ENCODE measurements around the gene SDK2.

SDK2 gene

DNA sequence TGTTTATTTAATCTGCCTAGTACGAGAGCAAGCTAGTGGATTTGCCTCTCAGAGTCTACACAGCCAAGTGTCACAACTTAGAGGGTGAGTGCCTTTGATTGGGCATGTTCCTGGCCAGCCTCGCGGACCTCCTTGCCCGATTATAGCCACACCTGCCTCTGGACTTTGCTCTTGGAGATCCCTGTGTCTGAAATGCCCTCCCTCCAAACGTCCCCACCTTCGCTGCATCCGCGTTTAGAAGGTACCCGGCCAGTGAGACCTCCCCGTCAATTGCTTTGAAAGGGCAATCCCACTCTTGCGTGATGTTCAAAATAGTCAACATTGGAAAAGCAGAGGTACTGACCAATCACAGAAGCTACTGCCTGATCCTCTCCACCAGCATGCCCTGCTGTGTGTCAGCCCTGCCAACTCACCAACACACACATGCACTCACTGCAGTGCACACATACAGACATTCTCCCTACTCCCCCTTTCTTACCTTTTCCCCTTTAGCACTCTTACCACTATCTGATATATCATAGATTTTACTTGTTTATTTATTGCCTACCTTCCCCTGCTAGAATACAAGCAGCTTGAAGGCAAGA, 6.5 kb upstream of the SDK2 start:
- DNase-seq (ENCODE audit: low read depth): no peak

DNA sequence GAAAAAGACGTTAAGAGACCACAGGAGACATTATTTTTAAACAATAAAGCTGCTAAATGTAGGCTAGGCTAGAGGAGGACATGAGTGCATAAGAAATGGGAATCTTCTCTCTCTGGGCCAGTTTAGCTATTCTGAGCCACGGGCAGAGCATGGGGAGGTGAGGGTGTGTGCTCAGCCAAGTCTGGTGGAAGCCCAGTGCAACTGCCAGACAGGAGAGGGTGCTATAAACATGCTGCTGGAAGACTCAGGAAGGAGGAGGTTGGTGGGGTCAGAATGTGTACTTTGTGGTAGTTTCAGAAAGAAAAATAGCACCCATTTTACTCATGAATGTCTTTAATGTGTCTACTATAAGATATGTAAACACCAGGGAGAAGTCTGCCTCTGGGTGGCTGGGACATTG, 5.9 kb upstream of the SDK2 start:
- no peak for DNase-seq (ENCODE audit: low read depth)

DNA sequence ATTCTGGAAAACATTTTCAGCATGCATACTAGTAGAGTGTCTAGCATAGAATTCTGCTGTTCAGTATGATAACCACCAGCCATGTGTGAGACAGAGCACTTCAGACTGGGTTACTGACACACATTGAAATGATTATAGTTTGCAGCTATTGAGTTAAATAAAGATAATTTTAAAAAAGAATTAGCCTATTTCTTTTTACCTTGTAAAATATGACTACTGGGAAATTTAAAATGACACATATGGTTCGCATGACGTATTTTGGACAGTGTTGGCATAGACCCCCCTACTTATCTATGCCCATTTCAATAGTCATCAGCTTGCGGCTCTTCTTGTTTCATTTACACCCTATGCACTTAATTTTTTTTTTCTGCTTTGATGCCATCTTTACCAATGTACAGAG, 4.7 kb upstream of the SDK2 start:
- DNase-seq (ENCODE audit: low read depth): no peak

DNA sequence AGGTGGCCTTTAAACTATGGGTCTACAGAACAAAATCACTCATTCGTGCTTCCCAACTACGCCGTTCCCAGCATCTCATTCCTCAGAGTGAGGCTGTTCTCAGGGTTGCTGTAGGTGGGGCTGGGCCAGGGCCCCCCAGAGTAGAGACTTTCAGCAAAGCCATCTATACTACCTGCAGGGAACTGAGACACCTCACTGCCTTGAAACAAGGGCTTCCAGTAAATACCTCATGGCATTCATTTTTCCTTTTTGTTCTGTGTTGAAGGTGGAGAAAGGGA, 4.2 kb upstream of the SDK2 start:
- DNase-seq (ENCODE audit: low read depth): no peak

DNA sequence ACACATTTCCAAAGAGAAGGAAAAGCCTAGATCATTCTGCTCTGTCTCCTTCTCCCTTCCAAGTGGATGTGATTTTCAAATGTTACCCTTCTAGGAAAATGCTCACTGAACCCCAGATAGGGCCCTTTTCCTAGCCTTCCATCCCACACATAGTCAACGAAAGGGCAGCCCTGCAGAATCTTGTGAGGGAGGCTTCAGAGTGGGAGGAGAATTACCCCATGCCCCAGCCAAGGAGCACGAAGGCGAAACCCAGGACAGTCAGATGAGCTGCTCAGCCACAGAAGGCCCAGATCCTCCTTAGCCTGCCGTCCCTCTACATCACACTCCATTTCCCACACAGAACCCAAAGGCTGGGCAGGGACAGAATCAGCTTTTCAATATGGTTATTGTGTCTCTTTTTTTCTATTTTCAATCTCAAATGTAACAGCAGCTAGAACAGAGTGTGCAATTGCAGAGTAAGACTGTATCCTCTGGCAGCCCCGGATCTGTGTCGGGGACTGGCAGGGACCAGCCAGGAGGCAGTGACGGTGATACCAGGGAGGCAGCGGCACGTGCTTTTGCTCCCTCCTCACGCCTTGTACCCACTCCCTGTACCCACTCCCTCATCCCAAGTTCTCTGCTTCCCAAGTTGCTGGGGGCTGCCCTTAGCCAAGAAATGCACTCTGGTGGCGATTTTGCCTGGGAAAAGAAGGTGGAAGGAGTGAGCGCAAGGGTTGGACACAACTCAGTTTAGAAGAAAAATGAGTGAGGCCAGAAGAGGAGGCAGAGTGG, 3.7 kb upstream of the SDK2 start:
- DNase-seq (ENCODE audit: low read depth): no peak

DNA sequence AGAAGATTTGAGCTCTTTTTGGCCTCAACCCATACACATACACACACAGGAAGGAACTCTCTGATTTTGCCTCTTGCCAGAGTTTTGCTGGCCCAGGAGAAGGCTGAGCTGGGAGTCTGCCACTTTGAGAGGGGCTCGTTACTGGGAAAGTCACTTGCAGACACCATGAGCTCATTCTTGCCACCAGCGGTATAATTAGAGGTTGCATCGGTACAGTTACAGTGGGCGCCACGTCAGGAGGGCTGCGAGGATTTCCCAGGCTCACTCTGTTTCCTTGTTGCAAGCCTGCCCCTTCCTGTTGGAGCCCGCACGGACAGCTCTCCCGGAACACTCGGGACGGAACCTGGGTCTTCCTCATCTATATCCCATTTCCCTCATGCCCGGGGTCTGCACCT, 3.1 kb upstream of the SDK2 start:
- no peak for DNase-seq (ENCODE audit: low read depth)

DNA sequence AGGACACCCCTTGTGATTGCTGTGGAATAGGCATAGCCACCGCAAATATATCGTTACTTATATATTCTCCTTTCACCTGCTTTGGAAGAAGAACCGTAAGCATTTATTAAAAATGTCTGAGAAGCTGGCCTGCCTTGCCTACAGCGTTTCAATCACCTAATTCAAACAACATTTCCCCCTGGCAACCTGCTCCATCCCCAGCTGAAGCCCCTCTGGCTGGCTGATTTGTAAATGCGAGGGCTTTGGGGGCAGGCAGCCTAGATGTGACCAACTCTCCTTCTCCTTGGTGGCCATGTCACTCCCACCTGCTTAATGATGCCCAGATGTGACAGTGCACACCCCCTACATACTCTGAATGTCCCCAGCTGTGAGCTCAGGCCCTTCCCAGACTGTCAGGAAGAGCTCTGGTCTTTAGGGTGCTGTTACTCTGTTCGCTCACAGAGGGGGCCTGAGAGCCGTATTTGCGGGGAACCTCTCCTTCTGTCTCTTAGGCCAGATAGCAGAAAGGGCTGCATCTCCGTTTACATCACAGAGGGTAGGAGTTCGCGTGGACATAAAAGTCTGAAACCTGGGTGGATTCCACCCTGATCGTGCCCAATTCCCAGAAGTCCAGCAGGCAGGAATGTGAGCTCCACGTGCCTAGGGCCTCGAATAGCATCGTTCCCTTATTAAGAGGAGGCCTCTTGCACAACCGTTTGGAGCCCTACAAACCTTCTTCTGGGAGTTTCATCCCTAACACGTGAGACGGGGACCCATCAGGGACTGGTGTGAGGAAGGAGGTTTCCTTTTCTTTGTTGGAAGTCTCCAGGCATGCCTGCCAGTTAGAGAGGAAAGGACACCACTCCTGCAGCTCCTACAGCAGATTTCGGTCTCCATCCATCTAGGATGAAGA, 2.4 kb upstream of the SDK2 start:
- DNase-seq (ENCODE audit: low read depth): no peak

DNA sequence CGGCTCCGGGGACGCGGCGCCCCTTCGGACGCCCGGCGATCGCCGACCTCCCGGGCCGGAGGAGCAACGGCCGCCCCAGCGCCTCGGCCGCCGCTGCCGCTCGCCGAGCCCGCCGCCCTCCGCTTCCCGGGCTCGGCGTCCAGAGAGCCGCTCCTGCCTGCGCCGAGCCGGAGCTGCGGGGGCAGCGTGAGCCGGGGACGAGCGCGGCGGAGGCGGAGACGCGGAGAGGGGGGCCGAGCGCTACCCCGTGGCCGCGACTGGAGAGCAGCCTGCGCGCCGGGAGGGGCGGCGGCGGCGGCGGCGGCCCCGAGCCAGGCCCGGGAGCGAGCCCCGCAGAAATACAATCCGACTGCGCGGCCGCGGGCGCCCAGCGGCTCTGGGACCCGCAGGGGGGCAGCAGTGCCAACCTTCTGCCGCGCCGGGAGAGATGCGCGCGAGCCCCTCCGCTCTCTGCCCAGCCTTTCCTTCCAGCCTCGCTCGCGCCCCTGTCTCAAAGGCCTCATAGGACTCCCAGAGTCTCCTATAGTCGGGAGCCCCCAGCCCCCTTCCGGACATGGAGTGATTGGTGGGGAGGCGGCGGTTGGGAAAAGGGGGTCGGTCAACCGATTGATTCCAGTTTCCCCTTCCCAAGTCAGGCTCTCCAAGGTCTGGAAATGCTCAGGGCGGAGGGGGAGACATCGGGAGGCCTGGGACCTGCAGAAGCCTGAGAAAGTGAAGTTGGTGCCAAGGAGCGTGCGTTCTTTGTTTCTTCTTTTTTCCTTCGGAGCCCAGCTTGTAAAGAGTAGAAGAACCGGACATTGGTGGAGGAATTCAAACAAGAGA, 1.0 kb upstream of the SDK2 start:
- no peak for DNase-seq (ENCODE audit: low read depth)

DNA sequence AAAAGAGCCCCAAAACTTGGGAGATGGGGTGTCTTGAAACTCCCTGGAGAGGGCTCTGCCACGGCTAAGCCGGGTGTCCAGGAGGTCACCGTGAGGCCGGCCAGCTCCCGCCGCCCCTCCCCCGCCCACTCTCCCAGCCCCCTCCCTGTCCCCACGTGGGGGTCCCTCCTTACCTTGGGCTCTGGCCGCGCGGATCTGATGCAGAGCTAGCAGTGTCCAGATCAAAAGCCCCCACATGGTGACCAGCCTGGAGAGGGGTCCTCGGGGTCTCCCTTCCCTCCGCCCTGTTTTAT, 447 bp downstream of the SDK2 start:
- DNase-seq (ENCODE audit: low read depth): no peak

DNA sequence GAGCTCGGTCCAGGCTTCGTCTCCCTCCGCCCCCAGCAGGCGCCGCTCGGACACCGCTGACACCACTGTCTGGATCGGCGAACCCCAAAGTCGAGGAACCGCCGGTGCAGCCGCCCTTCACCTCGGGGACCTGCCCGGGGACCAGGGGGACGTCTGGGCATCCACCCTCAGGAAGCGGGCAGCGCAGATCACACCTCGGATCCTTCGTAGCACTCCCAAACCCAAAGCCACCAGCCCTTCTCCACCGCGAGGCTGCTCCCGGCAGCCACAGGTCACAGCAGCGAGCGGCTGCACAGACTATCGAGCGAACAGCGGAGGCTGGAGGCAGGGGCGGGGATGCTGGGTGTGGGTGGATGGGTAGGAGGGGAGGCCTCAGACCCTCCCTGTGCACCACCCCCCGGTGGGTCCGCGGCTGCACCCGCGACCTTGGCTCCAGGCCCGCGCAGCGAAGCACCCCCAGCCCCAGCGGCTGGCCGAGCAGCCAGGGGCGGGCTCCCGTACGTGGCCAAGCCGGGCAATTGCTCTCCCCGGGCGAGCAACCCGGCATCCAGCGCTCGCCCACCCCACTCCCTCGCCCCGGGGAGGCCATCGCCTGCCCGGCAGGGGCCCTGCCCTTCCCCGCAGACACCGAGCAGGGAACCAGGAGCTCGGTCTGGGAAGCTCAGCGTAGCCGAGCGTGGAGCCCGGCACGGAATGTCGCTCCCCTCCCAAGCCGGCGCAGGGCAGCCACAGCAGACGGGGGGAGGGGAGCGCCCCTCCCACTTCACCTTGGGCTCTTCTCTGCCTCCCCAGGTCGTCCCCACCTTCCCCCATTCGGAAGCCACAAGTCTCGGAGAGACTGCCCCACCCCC, 1.0 kb downstream of the SDK2 start:
- no peak for DNase-seq (ENCODE audit: low read depth)

DNA sequence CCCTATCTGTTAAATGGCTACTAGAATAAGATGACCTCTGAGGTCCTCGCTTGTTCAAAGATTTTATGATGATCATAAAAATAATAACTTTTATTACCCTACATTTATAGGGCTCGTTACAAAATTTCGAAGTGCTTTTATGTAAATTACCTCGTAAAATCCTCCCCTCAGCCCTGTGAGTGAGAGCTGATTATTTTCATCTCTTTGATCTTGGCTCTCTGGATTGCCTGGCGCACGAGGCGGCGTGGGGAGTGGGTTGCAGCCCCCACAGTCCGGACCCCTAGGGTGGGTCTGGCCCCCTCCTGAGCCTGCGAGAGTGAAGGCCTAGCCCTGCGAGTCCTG, 1.6 kb downstream of the SDK2 start:
- DNase-seq (ENCODE audit: low read depth): no peak

DNA sequence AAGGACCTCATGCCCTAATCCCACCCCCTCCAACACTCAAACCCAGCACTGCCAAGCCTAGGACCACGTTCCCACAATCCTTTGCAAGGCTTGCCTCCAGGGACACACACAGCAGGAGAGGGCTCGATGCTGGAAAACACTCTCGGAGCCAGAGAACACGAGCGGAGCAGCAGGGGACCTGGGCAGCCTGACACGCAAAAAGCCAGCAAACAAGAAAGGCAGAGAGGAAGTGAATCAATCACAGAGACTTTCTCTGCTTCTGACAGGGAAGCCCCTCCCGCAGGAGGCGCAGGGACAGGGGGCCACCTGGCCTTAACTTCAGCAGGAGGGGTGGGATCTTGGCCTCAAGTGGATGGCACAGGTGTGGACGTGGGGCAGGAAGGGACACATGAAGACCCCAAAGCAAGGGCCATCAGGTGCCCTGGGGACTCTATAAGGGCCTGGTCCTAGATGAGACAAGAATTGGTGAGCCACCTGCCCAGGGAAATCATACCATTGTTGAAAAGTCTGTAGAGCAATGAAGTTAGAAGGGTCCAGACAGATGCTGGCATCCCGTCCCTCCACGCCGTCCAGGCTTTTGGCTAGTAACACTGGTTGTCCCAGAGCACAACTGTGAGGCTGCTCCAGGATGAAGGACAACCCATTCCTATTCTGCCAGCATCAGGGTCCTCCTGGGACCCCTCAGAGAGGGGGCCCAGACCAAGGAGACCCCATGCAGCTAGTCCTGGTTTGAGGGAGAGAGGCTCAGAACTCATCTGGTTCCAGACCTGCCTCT, 2.2 kb downstream of the SDK2 start:
- DNase-seq (ENCODE audit: low read depth): no peak

DNA sequence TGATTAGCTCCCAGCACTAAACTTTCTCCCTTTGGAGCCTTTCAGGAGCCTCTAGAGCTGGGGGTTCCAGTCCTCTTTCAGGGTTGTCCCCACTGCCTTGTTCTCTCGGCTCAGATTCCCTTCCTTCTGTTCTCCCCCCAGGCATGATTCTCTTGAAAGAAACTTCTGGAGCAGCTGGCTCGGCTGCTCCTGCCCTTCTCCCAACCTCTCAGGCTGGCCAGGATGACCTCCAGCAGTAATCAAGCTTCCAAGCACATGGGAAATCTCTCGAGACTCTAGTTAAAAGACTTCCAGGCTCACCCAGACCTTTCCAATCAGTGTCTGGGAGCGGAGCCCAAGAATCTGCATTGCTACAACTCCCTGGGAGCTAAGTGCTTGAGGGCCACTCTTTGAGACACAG, 3.6 kb downstream of the SDK2 start:
- DNase-seq (ENCODE audit: low read depth): no peak

DNA sequence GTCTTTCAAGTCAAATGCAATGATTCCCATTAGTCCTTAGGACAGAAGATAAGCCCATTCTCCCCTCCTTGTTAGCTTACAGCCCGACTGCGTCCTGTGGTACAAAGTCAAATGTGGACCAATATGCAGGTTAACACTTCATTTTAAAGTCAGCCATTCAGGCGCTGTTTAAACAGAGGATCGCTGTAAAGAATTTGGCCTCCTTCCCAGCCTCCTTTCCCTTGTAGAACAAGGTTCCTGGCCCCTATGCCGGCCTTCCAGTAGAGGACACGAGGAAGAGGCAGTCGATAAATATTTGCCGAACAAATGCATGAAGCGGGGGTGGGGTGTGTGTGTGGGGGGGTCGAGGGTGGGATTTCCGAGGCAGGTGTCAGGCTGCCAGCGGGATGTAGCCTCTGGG, 4.3 kb downstream of the SDK2 start:
- no peak for DNase-seq (ENCODE audit: low read depth)

DNA sequence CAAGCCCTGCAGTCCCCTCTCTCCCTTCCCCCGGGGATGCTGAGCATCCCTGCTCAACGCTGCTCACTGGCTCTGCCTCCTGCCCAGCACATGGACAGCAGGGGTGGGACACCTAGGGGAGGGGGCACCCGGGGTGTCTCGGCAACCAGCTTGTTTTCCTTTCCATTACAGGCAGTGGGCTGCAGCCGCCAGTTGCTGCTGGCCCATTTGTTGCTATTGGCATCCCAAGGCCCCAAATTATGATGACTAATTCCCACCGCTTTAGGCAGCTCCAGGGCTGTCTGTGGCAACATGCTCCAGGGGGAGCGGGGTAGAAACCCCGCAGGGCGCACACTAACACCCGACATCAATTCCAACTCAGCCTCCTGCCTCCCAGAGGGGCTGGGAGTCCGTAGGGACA, 4.9 kb downstream of the SDK2 start:
- no peak for DNase-seq (ENCODE audit: low read depth)

DNA sequence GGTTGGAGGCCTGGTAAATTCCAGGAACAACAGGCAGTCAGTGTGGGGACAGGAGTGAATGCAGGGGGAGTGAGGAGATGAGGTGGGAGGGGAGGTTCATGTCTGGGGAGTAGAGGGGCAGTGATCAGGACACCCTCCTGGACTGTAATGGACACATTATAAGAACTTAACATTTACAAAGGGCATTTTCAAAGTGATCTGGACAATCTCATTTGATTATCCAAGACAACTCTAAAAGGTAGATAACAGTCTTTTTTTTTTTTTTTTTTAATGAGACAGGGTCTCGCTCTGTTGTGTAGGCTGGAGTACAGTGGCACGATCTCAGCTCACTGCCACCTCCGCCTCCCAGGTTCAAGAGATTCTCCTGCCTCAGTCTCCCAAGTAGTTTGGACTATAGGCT, 5.7 kb downstream of the SDK2 start:
- no peak for DNase-seq (ENCODE audit: low read depth)

DNA sequence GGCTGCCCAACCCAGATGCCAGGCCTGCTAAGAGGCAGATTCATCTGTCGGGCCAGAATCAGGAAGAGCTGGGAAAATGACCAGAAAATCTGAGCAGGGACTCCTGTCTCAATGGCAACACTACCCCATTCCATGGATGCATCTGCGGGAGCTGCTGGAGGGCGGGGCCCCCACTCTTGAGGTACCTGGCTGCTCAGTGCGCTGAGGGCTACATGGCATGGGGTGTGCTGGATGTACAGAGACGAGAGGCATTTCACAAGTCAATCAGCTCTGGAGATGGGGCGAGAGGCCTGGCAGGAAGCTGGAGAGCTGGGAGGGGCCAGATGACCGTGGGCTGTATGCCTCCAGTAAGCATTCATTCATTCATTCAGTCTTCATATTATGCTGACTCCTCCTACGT, 6.4 kb downstream of the SDK2 start:
- no peak for DNase-seq (ENCODE audit: low read depth)

DNA sequence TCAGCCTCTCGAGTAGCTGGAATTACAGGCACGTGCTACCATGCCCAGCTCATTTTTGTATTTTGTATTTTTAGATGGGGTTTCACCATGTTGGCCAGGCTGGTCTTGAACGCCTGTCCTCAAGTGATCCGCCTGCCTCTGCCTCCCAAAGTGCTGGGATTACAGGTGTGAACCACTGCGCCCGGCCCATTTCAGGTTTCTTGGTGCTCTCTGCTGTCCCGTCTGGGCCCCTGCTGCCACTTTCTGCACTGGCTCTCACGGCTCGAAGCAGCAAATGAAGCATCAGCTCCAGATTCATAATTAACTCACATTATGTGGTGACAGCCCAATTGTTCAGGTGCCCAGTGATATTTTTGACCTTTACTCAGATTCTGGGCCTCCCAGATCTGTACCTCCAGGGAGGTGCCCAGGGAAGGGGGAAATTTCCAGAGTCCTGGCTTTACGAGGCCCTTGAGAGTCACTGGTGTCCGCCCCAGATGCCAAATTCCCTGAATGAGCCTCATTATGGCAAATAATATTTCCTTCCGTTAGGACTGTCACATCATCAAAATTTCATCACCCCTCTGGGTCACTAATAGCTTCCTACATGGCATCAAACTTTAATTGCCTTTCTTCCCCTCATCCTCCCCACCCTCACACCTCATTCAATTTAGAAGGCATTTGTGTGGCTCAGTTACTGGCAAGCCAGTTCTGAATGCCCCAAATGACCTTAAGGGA, 9.0 kb downstream of the SDK2 start:
- no peak for DNase-seq (ENCODE audit: low read depth)

DNA sequence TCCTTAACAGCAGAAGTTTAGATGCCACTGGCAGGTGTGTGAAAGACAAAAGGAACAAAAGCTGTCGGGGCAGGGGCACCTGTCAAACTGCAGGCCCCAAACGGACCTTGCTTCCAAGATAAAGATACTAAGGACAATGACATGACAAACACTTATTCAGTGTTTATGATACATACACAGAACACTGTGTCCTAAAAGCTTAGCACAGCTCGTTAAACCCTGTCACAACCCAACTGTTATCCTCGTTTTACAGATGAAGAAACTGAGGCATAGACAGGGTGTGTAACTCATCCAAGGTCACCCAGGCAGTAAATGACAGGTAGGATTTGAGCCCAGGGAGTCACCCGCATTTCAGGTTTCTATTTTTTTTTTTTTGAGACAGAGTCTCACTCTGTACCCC, 9.6 kb downstream of the SDK2 start:
- no peak for DNase-seq (ENCODE audit: low read depth)

DNA sequence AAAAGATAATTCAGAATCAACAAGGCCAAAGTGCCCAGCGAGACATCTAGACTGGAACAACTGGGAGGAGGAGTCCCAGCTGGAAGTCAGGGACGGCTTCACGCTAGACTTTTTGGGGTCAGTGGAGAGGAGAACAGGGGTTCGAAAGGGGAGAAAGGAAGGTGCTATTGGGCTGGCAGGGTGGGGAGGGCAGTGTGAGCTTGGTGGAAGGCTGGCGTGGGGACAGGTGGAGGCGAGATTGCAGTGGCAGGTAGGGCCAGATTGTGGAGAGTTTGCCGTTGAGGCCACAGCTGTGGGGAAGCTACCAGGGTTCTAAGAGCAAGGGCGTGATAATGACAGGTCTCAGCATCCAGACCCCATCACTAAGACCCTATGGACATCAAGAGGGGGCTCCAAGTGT, 10.5 kb downstream of the SDK2 start:
- no peak for DNase-seq (ENCODE audit: low read depth)

DNA sequence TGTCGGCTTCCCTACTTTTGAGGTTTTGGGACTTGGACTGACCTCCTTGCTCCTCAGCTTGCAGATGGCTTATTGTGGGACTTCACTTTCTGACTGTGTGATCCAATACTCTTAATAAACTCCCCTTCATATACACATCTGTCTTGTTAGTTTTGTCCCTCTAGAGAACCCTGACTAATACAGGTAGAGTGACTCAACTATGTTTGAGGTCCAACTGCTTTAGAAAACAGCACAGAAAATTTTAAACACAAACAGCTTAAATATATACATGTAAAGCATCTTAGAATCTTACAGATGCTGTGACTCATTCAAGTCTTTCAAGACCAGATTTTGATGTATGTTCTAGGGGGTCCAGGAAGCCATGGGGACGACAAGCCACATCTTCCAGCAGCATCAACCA, 11.7 kb downstream of the SDK2 start:
- no peak for DNase-seq (ENCODE audit: low read depth)
